SK-N-SH treated with all-trans-retinoic acid at 6 μM for 48 hours (cell line): ENCODE results near the gene NAP1L4.

Source experiments
- ATAC-seq: fragments of 200-7000 bp; cut with Tn5 transposase; 3 replicates; pipeline ENCODE4 v1.9.1; 2020; ENCODE audit warnings: mild to moderate bottlenecking, moderate library complexity
- ARNTL ChIP-seq: fragments of 450-650 bp; formaldehyde crosslinking; IDR thresholded peaks from 2 replicates; pipeline ENCODE4 v1.5.0; 2020; ENCODE audit warnings: low read depth, mild to moderate bottlenecking, moderate library complexity, borderline replicate concordance
- BACH2 ChIP-seq: fragments of 250-450 bp; sonication (Bioruptor Pico); IDR thresholded peaks from 2 replicates; pipeline ENCODE4 v1.9.0; 2021; ENCODE audit warnings: mild to moderate bottlenecking, borderline replicate concordance
- CSDC2 ChIP-seq: fragments of 250-450 bp; sonication (Bioruptor Pico); IDR thresholded peaks from 2 replicates; pipeline ENCODE4 v1.5.0; 2020; ENCODE audit warnings: mild to moderate bottlenecking, moderate library complexity
- ESRRG ChIP-seq: fragments of 250-450 bp; sonication (Bioruptor Pico); IDR thresholded peaks from 2 replicates; pipeline ENCODE4 v1.6.1; 2021; ENCODE audit warnings: mild to moderate bottlenecking
- GLIS3 ChIP-seq: fragments of 250-450 bp; sonication (Bioruptor Pico); IDR thresholded peaks from 2 replicates; pipeline ENCODE4 v1.5.0; 2020; ENCODE audit warnings: mild to moderate bottlenecking, moderate library complexity
- ISL1 ChIP-seq: fragments of 250-450 bp; sonication (Bioruptor Pico); IDR thresholded peaks from 2 replicates; pipeline ENCODE4 v2.1.2; 2022; ENCODE audit warnings: mild to moderate bottlenecking, moderate library complexity
- OSR1 ChIP-seq: fragments of 250-450 bp; sonication (Bioruptor Pico); IDR thresholded peaks from 2 replicates; pipeline ENCODE4 v1.8.0; 2022; ENCODE audit warnings: moderate library complexity, mild to moderate bottlenecking, inconsistent platforms
- PPARA ChIP-seq: fragments of 250-450 bp; sonication (Bioruptor Pico); IDR thresholded peaks from 2 replicates; pipeline ENCODE4 v1.5.0; 2020; ENCODE audit warnings: mild to moderate bottlenecking, borderline replicate concordance
- RARB ChIP-seq: fragments of 250-450 bp; sonication (Bioruptor Pico); IDR thresholded peaks from 2 replicates; pipeline ENCODE4 v1.8.0; 2021; ENCODE audit warnings: mild to moderate bottlenecking, moderate library complexity
- SNAI2 ChIP-seq: fragments of 250-450 bp; sonication (Bioruptor Pico); IDR thresholded peaks from 2 replicates; pipeline ENCODE4 v1.5.0; 2020; ENCODE audit warnings: mild to moderate bottlenecking, moderate library complexity
- TCF4 ChIP-seq: fragments of 250-450 bp; sonication (Bioruptor Pico); IDR thresholded peaks from 2 replicates; pipeline ENCODE4 v1.8.0; 2021; ENCODE audit warnings: mild to moderate bottlenecking, moderate library complexity, borderline replicate concordance
- TOX ChIP-seq: fragments of 250-450 bp; sonication (Bioruptor Pico); IDR thresholded peaks from 2 replicates; pipeline ENCODE4 v1.8.0; 2021; ENCODE audit warnings: mild to moderate bottlenecking, moderate library complexity, borderline replicate concordance
- ZC3H10 ChIP-seq: fragments of 250-450 bp; sonication (Bioruptor Pico); IDR thresholded peaks from 2 replicates; pipeline ENCODE4 v1.5.1; 2021; ENCODE audit warnings: mild to moderate bottlenecking, moderate library complexity
- ZFP30 ChIP-seq: fragments of 450-650 bp; formaldehyde crosslinking; IDR thresholded peaks from 2 replicates; pipeline ENCODE4 v1.5.0; 2022; ENCODE audit warnings: mild to moderate bottlenecking, moderate library complexity
- ZNF565 ChIP-seq: fragments of 450-650 bp; formaldehyde crosslinking; conservative IDR thresholded peaks from 2 replicates; pipeline ENCODE4 v1.5.0; 2020; ENCODE audit warnings: low read depth, mild to moderate bottlenecking, moderate library complexity
- ZNF70 ChIP-seq: fragments of 450-650 bp; formaldehyde crosslinking; IDR thresholded peaks from 2 replicates; pipeline ENCODE4 v1.5.0; 2020; ENCODE audit warnings: mild to moderate bottlenecking, moderate library complexity
- ZNF8 ChIP-seq: fragments of 450-650 bp; formaldehyde crosslinking; IDR thresholded peaks from 2 replicates; pipeline ENCODE4 v1.5.0; 2020; ENCODE audit warnings: mild to moderate bottlenecking, moderate library complexity
- TF ChIP-seq, protein P1 (sequence below): fragments of 250-450 bp; sonication (Bioruptor Pico); IDR thresholded peaks from 2 replicates; pipeline ENCODE4 v1.8.0; 2021; ENCODE audit warnings: low read depth, mild to moderate bottlenecking, moderate library complexity, borderline replicate concordance
- TF ChIP-seq, protein P2 (sequence below): fragments of 250-450 bp; sonication (Bioruptor Pico); IDR thresholded peaks from 2 replicates; pipeline ENCODE4 v1.5.1; 2021; ENCODE audit warnings: mild to moderate bottlenecking, moderate library complexity
- TF ChIP-seq, protein P3 (sequence below): fragments of 250-450 bp; sonication (Bioruptor Pico); IDR thresholded peaks from 2 replicates; pipeline ENCODE4 v1.8.0; 2020; ENCODE audit warnings: mild to moderate bottlenecking, moderate library complexity, borderline replicate concordance
- TF ChIP-seq, protein P4 (sequence below): fragments of 250-450 bp; sonication (Bioruptor Pico); IDR thresholded peaks from 2 replicates; pipeline ENCODE4 v1.5.1; 2020; ENCODE audit warnings: low read depth, mild to moderate bottlenecking, moderate library complexity

Gene NAP1L4

DNA sequence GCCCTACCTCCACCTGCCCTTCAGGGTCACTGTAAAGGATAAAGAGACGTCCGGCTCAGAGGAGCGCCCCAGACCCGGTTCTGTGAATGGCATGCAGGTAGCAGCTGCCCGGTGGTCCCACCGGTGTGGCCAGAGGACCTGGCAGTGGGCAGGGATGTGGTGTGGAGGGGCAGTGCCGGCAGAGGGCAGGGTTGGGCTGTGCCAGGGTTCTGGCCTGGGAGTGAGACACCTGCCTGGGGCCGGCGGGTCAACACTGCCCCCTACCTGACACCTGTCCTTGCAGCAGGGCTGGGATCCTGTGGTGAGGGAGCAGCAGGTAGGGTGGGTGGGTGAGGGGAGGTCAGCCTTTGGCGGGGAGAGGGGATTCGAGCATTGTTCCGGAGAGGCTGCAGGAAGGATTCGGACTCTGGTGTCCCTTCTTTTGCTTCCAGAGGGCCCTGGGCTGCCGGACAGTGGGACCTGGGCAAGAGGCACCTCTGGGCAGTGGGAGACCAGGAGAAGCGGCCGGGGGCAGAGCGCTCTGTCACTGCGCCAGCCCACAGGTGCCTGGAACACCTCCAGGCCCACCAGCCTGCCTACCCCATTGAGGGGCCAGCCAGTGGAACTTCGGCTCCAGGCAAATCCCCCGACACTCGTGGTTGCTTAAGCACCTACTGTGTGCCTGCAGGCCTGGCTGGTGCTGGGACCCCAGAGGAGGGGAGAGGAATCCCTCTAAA, 61.3 kb downstream of the NAP1L4 start (continued):
- TF ChIP-seq ZFP30 (CRISPR knock-in tag): no peak

DNA sequence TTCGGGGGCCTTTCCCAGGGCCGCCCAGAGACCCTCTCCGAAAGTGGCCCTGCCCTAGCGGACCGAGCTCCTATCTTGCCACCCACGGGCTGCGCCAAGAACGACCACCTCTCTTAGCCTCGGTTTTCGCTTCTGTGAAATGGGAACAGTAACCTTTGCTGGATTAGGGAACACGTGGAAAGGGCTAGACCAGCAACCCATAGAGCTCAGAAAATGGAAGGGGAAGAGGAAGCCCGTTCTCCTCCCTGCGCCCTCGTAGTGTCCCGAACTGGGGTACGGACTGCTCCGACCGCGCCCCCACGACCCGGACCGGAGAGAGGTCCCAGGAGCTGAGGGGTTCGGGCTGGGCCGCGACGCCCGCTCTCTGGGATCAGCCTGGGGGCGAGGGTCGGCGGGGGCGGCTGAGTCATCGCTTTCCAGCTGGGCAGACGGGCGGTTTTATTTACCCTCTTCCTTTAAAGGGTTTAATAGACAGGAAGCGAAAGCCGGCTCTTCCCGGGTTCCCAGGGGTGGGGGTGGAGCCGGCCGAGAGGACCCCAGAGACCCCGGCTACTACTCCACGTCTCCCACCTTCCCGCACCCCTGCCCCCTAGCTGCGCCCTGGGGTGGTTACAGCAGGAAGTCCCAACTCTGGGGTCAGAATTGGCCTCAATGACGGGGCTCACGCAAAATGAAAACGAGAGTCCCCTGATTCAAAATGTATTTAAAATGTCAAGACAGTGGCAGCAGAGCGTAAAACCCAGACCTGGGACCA, 62.0 kb downstream of the NAP1L4 start:
- peak; percentile 12 for ATAC-seq

DNA sequence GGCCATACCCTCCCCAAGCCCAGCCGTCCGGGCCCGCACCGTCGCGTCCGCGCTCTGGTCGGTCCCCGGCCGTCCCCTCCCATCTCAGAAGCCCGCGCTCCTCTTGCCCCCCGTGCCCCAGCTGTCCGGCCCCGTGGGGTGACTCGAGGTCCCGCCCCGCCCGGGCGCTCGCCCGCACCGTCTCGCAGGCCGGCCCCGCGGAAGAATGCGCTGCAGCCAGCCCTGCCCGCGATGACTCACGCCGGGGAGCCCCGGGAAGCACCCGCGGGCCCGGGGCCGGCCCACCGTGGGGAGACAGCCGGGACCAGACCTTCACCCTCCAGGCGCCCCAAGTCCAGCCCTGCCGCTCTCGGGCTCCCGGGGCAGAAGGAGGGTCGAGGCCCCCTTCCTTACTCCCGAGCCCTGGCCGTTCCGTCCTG, 62.6 kb downstream of the NAP1L4 start:
- ATAC-seq: peak; percentile 51
- TF ChIP-seq ZNF70 (no peak), RARB (CRISPR knock-in tag) (no peak), ZFP30 (CRISPR knock-in tag) (no peak), ZNF565 (no peak), BACH2 (CRISPR knock-in tag) (no peak), ISL1 (CRISPR knock-in tag) (no peak), ZC3H10 (CRISPR knock-in tag) (no peak), TOX (no peak)
- TF ChIP-seq, protein P1, sequence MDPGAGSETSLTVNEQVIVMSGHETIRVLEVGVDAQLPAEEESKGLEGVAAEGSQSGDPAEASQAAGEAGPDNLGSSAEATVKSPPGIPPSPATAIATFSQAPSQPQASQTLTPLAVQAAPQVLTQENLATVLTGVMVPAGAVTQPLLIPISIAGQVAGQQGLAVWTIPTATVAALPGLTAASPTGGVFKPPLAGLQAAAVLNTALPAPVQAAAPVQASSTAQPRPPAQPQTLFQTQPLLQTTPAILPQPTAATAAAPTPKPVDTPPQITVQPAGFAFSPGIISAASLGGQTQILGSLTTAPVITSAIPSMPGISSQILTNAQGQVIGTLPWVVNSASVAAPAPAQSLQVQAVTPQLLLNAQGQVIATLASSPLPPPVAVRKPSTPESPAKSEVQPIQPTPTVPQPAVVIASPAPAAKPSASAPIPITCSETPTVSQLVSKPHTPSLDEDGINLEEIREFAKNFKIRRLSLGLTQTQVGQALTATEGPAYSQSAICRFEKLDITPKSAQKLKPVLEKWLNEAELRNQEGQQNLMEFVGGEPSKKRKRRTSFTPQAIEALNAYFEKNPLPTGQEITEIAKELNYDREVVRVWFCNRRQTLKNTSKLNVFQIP: no peak
- TF ChIP-seq, protein P2, sequence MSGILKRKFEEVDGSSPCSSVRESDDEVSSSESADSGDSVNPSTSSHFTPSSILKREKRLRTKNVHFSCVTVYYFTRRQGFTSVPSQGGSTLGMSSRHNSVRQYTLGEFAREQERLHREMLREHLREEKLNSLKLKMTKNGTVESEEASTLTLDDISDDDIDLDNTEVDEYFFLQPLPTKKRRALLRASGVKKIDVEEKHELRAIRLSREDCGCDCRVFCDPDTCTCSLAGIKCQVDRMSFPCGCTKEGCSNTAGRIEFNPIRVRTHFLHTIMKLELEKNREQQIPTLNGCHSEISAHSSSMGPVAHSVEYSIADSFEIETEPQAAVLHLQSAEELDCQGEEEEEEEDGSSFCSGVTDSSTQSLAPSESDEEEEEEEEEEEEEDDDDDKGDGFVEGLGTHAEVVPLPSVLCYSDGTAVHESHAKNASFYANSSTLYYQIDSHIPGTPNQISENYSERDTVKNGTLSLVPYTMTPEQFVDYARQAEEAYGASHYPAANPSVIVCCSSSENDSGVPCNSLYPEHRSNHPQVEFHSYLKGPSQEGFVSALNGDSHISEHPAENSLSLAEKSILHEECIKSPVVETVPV (CRISPR knock-in tag): no peak

More for the DNA sequence above, 62.0 kb downstream of the NAP1L4 start:
- TF ChIP-seq, protein P3, sequence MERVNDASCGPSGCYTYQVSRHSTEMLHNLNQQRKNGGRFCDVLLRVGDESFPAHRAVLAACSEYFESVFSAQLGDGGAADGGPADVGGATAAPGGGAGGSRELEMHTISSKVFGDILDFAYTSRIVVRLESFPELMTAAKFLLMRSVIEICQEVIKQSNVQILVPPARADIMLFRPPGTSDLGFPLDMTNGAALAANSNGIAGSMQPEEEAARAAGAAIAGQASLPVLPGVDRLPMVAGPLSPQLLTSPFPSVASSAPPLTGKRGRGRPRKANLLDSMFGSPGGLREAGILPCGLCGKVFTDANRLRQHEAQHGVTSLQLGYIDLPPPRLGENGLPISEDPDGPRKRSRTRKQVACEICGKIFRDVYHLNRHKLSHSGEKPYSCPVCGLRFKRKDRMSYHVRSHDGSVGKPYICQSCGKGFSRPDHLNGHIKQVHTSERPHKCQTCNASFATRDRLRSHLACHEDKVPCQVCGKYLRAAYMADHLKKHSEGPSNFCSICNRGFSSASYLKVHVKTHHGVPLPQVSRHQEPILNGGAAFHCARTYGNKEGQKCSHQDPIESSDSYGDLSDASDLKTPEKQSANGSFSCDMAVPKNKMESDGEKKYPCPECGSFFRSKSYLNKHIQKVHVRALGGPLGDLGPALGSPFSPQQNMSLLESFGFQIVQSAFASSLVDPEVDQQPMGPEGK (CRISPR knock-in tag): no peak
- TF ChIP-seq SNAI2 (CRISPR knock-in tag) (no peak), ZFP30 (CRISPR knock-in tag) (no peak), ZNF8 (CRISPR knock-in tag) (no peak), OSR1 (no peak), ARNTL (no peak), CSDC2 (CRISPR knock-in tag) (no peak), RARB (CRISPR knock-in tag) (no peak), ZNF70 (no peak), ESRRG (CRISPR knock-in tag) (no peak), PPARA (CRISPR knock-in tag) (no peak), GLIS3 (CRISPR knock-in tag) (no peak), TCF4 (CRISPR knock-in tag) (no peak), TOX (no peak), ISL1 (CRISPR knock-in tag) (no peak)
- TF ChIP-seq, protein P4, sequence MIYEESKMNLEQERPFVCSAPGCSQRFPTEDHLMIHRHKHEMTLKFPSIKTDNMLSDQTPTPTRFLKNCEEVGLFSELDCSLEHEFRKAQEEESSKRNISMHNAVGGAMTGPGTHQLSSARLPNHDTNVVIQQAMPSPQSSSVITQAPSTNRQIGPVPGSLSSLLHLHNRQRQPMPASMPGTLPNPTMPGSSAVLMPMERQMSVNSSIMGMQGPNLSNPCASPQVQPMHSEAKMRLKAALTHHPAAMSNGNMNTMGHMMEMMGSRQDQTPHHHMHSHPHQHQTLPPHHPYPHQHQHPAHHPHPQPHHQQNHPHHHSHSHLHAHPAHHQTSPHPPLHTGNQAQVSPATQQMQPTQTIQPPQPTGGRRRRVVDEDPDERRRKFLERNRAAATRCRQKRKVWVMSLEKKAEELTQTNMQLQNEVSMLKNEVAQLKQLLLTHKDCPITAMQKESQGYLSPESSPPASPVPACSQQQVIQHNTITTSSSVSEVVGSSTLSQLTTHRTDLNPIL: no peak
- TF ChIP-seq, protein P1: no peak
- TF ChIP-seq, all 23 proteins: peak for 0
